RWPE1 (cell line): ENCODE results near the gene CD58.

Source experiments
- CTCF ChIA-PET: fragments of 350-600 bp; sonication (Branson Sonifier 250); formaldehyde crosslinking; extraction: SDS; loops from one replicate; lab custom pipeline; 2021; lab: Yijun Ruan, JAX
- POLR2A ChIA-PET: fragments of 400-600 bp; formaldehyde crosslinking; extraction: SDS; loops from one replicate; lab custom pipeline; 2020; ENCODE audit warnings: antibody characterized with exemption; ENCODE audit not compliant: low non-redundant PET; lab: Yijun Ruan, JAX
- DNase-seq: peaks from one replicate; pipeline ENCODE4 v3.0.0; 2012; ENCODE audit warnings: low spot score
- H3K27ac ChIP-seq: fragments of 450-650 bp; 2 replicates; pipeline ENCODE4 v1.5.1; 2017
- CTCF ChIP-seq: fragments of 450-650 bp; conservative IDR thresholded peaks from 2 replicates; pipeline ENCODE4 v1.5.1; 2017; ENCODE audit warnings: low read depth, mild to moderate bottlenecking

CD58 gene

GRCh38 chr1:116475850-116476218 lies 95.0 kb downstream of the CD58 start:
- DNase-seq = no peak
- no peak for TF ChIP-seq CTCF
- POLR2A ChIA-PET = no interaction called here
- CTCF ChIA-PET = no interaction called here
- H3K27ac ChIP-seq = no peak overlapping the region

GRCh38 chr1:116474921-116475849 lies 95.6 kb downstream of the CD58 start:
- no peak for TF ChIP-seq CTCF
- no peak for DNase-seq
- ChIA-PET CTCF (interaction anchor here (0.5 to 1.1 kb wide), 2 partner anchors 165 to 336 kb away, joined by 4 read pairs; no protein-coding TSS in a partner anchor), POLR2A (no interaction called here)
- H3K27ac ChIP-seq = no peak overlapping the region

- CTCF ChIA-PET = interaction anchor here (0.5 to 0.6 kb wide), 2 partner anchors 13 to 18 kb away, joined by 3 to 4 read pairs; no protein-coding TSS in a partner anchor
- TF ChIP-seq CTCF = no peak
- POLR2A ChIA-PET = no interaction called here
- H3K27ac ChIP-seq = no peak overlapping the region
- DNase-seq = no peak
Measured at GRCh38 chr1:116472431-116472961, 98.3 kb downstream of the CD58 start.

- no peak overlapping the region for H3K27ac ChIP-seq
- ChIA-PET POLR2A (no interaction called here), CTCF (interaction anchor here (0.6 kb wide), 1 partner anchor 63 kb away, joined by 3 read pairs; no protein-coding TSS in a partner anchor)
- no peak for DNase-seq
- TF ChIP-seq CTCF = no peak
Measured at GRCh38 chr1:116471241-116471640, 99.6 kb downstream of the CD58 start.

- ChIA-PET POLR2A (no interaction called here), CTCF (no interaction called here)
- no peak for TF ChIP-seq CTCF
- H3K27ac ChIP-seq = no peak overlapping the region
- DNase-seq = no peak
Measured at GRCh38 chr1:116470671-116471070, 100.2 kb downstream of the CD58 start.

- DNase-seq = no peak
- ChIA-PET POLR2A (no interaction called here), CTCF (interaction anchor here (0.6 kb wide), 1 partner anchor 1161 kb away, joined by 3 read pairs; no protein-coding TSS in a partner anchor)
- TF ChIP-seq CTCF = no peak
- H3K27ac ChIP-seq = no peak overlapping the region
Measured at GRCh38 chr1:116466810-116467557, 103.8 kb downstream of the CD58 start.
